Measurements from ENCODE around the gene SNRNP70.
A peak's percentile ranks its signal among the peaks of the same experiment; 100 is the strongest.

The SNRNP70 gene

GRCh38 chr19:49102303-49102702, 17.1 kb downstream of the SNRNP70 start:
- DNase-seq, result no peak

- no peak for DNase-seq
Observed at GRCh38 chr19:49103331-49104085, 18.3 kb downstream of the SNRNP70 start.

GRCh38 chr19:49104229-49104864, 19.1 kb downstream of the SNRNP70 start:
- no peak for DNase-seq

GRCh38 chr19:49106648-49107135, 21.4 kb downstream of the SNRNP70 start:
- DNase-seq, result no peak

GRCh38 chr19:49107625-49108459, 22.6 kb downstream of the SNRNP70 start:
- DNase-seq, result no peak

- no peak for DNase-seq
Observed at GRCh38 chr19:49109051-49109450, 23.8 kb downstream of the SNRNP70 start.

- no peak for DNase-seq
Observed at GRCh38 chr19:49109569-49110233, 24.4 kb downstream of the SNRNP70 start.

- no peak for DNase-seq
Observed at GRCh38 chr19:49110567-49110966, 25.3 kb downstream of the SNRNP70 start.

GRCh38 chr19:49111218-49111998, 26.2 kb downstream of the SNRNP70 start:
- no peak for DNase-seq

GRCh38 chr19:49113762-49114629, 28.7 kb downstream of the SNRNP70 start, which contains the start of gene LIN7B:
Gene LIN7B (plus strand): TSS chr19:49114370. CDS start chr19:49114405, 35 bp downstream.
- DNase-seq, result peak; percentile 40

GRCh38 chr19:49114630-49115363, 29.5 kb downstream of the SNRNP70 start:
- DNase-seq, result no peak

- no peak for DNase-seq
Observed at GRCh38 chr19:49116544-49116943, 31.3 kb downstream of the SNRNP70 start.

- no peak for DNase-seq
Observed at GRCh38 chr19:49117677-49118564, 32.7 kb downstream of the SNRNP70 start.

- DNase-seq, result peak; percentile 86
Observed at GRCh38 chr19:49118565-49119410, 33.5 kb downstream of the SNRNP70 start, which contains the start of gene C19orf73. Gene C19orf73 (minus strand): TSS chr19:49119143. CDS start chr19:49119022, 121 bp downstream.

- DNase-seq, result no peak
Observed at GRCh38 chr19:49119411-49120324, 34.4 kb downstream of the SNRNP70 start, which contains the start of gene PPFIA3. Gene PPFIA3 (plus strand): TSS chr19:49119544. CDS start chr19:49127874, 8,330 bp downstream.

GRCh38 chr19:49120325-49120683, 35.1 kb downstream of the SNRNP70 start:
- DNase-seq, result no peak

- DNase-seq, result no peak
Observed at GRCh38 chr19:49120868-49121267, 35.6 kb downstream of the SNRNP70 start.

Data from DMS153 (cell line).